Stimulated activated CD4-positive, alpha-beta T cell treated with anti-CD3 and anti-CD28 coated beads, Interleukin-4, amount 100 ng/mL, for 24 hours (primary cell): Measurements from ENCODE around the gene ZNF497.
"Not testable (repeated sequence)": the region's sequence is repeated elsewhere in the genome, so short reads cannot be mapped to it uniquely, and the experiment has no call there.

Experiments
- DNase-seq: peaks from one replicate; pipeline ENCODE4 v3.0.0-alpha.2; 2020

Gene ZNF497

GRCh38 chr19:58345558-58345957 lies 17.0 kb downstream of the ZNF497 start:
- no peak for DNase-seq

GRCh38 chr19:58338825-58339558 lies 23.6 kb downstream of the ZNF497 start:
- no peak for DNase-seq

GRCh38 chr19:58338336-58338735 lies 24.2 kb downstream of the ZNF497 start:
- DNase-seq, result no peak

- DNase-seq, result no peak
These were observed 25.7 kb downstream of the ZNF497 start for GRCh38 chr19:58336820-58337219.

GRCh38 chr19:58336216-58336615 lies 26.3 kb downstream of the ZNF497 start:
- DNase-seq, result no peak

GRCh38 chr19:58335630-58336029 lies 26.9 kb downstream of the ZNF497 start:
- DNase-seq, result no peak

GRCh38 chr19:58334691-58335249 lies 27.8 kb downstream of the ZNF497 start:
- DNase-seq, result no peak

- DNase-seq, result no peak
These were observed 29.9 kb downstream of the ZNF497 start for GRCh38 chr19:58332697-58333096.

GRCh38 chr19:58330458-58330857 lies 32.1 kb downstream of the ZNF497 start:
- no peak for DNase-seq

- DNase-seq, result no peak
These were observed 33.6 kb downstream of the ZNF497 start for GRCh38 chr19:58328999-58329398.

- DNase-seq, result peak; percentile 91
These were observed 35.4 kb downstream of the ZNF497 start, which contains the start of gene ZSCAN22 for GRCh38 chr19:58326914-58327726. ZSCAN22 (plus strand) TSS chr19:58326994; CDS start chr19:58334803, 7,809 bp downstream.

GRCh38 chr19:58326501-58326913 lies 36.0 kb downstream of the ZNF497 start:
- no peak for DNase-seq

- no peak for DNase-seq
These were observed 37.1 kb downstream of the ZNF497 start for GRCh38 chr19:58325311-58326022.

GRCh38 chr19:58319241-58319640 lies 43.3 kb downstream of the ZNF497 start:
- no peak for DNase-seq

- no peak for DNase-seq
These were observed 44.3 kb downstream of the ZNF497 start for GRCh38 chr19:58318297-58318696.

- DNase-seq, result no peak
These were observed 45.0 kb downstream of the ZNF497 start for GRCh38 chr19:58317476-58318072.

- no peak for DNase-seq
These were observed 47.0 kb downstream of the ZNF497 start for GRCh38 chr19:58315580-58315979.

GRCh38 chr19:58311345-58311865 lies 51.1 kb downstream of the ZNF497 start:
- DNase-seq, result no peak

- not testable (repeated sequence) for DNase-seq
These were observed 51.9 kb downstream of the ZNF497 start for GRCh38 chr19:58310685-58311084.

- no peak for DNase-seq
These were observed 54.8 kb downstream of the ZNF497 start for GRCh38 chr19:58307736-58308135.

- no peak for DNase-seq
These were observed 56.6 kb downstream of the ZNF497 start for GRCh38 chr19:58305932-58306323.
